GM18520 (cell line): Measurements from ENCODE around the gene TNNC1.

Experiments
- ATAC-seq: cut with Tn5 transposase; IDR thresholded peaks from one replicate; pipeline ENCODE4 v1.9.1; 2021; ENCODE audit not compliant: unreplicated experiment

Gene TNNC1

DNA sequence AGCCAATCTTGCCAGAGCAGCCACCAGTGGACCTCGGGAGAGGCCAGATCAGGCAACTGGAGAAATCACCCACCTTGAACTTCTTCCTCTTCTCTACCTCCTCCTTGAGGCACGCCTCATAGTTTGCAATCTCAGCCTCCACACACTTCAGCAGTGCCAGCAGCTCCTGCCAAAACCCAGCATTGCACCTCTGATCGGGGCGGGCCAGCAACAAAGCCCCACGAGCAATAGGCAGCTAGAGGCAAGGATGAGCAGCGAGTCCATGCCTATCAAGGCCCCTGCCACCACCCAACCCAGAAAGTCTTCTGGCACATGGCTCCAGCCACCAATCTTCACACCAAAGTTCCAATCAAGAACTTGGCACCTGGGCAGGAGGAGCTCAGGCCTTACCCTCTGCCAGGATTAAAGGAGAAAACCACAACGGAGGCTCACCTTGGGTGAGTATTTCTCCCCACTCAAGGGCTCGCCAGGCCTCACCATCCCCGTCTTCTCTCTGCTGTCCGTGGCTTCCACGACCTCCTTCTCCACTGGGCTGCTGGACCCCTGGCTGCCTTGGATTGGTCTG is 51.1 kb downstream of the TNNC1 start:
- ATAC-seq = no peak

DNA sequence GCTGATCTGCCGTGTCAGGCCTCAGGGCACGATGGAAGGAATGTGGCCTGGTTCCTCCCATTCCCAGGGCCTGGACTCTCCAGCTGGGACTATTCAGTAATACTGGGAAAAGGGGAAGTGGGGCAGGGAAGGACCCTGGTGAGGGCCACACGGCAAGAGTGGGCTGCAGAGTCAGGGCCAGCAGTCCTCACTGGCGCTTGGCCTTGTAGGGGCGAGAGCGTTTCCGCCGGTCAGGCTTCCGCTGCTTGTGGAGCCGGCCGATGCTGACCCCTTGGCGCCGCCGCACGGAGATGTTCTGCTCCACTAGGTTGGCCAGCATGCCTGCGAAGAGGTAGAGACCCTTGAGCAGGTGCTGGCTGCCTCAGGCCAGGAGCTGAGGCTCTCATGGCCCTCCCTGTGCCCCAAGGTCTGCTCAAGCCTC is 51.7 kb downstream of the TNNC1 start:
- no peak for ATAC-seq

- no peak for ATAC-seq
Measured at GRCh38 chr3:52401551-52401950, 52.3 kb downstream of the TNNC1 start.
